ENCODE measurements around the gene KRT20. TPM values are rescaled to one million over a fixed set of nuclear protein-coding genes. Genes with fewer than 3 reads are reported as not detected.
A peak's percentile ranks its signal among the peaks of the same experiment; 100 is the strongest.

Gene KRT20
- total RNA-seq, 6 experiments from 2014 or later: not detected

- H3K9me3 ChIP-seq: no peaks in the 10 kb centered on the region
- peak in 3 of 4 donors; percentile 29 to 69 (median 32) for ATAC-seq
- 56% methylated on average over 12 of the region's 12 CpGs for WGBS (ENCODE audit: insufficient coverage, low coverage, low lambda C conversion rate, missing lambda C conversion rate)
- intact Hi-C loops (cut with DNase I): no loop called here
- peaks cover 0 to 23% (median 0%) of the 10 kb centered on the region in 4 donors for H3K4me1 ChIP-seq
- TF ChIP-seq CTCF (IDR thresholded peaks at IDR 0.05) (no peak), POLR2A (IDR thresholded peaks at IDR 0.05) (no peak)
- DNase-seq: peak in 1 of 3 donors; percentile 24
- no peak overlapping the region for H3K4me3 ChIP-seq
- H3K36me3 ChIP-seq: no peaks in the 10 kb centered on the region
- no peak overlapping the region for H3K27ac ChIP-seq
- no peaks in the 10 kb centered on the region for H3K27me3 ChIP-seq
Observed at GRCh38 chr17:40903129-40903847, 18.2 kb upstream of the KRT20 start.

- no peak for DNase-seq
- intact Hi-C loops (cut with DNase I): no loop called here
- Histone ChIP-seq H3K4me3 (no peak overlapping the region), H3K4me1 (peaks cover 0 to 23% (median 0%) of the 10 kb centered on the region in 4 donors), H3K36me3 (no peaks in the 10 kb centered on the region), H3K27ac (peak overlapping the region in 2 of 3 donors; percentile 29 to 49), H3K27me3 (no peaks in the 10 kb centered on the region), H3K9me3 (no peaks in the 10 kb centered on the region)
- no peak for TF ChIP-seq POLR2A (IDR thresholded peaks at IDR 0.05)
- no peak for TF ChIP-seq CTCF (IDR thresholded peaks at IDR 0.05)
- no peak for ATAC-seq
- WGBS (ENCODE audit: insufficient coverage, low coverage, low lambda C conversion rate, missing lambda C conversion rate): 80% methylated on average over 1 of the region's 4 CpGs
Observed at GRCh38 chr17:40902498-40902897, 17.5 kb upstream of the KRT20 start.

- H3K4me1 ChIP-seq: peaks cover 0 to 23% (median 0%) of the 10 kb centered on the region in 4 donors
- intact Hi-C loops (cut with DNase I): no loop called here
- H3K9me3 ChIP-seq: no peaks in the 10 kb centered on the region
- DNase-seq (no peak), ATAC-seq (peak in 3 of 4 donors; percentile 71 to 95 (median 87))
- no peak overlapping the region for H3K4me3 ChIP-seq
- peak overlapping the region in 2 of 3 donors; percentile 29 to 49 for H3K27ac ChIP-seq
- no peak for TF ChIP-seq POLR2A (IDR thresholded peaks at IDR 0.05)
- no peak for TF ChIP-seq CTCF (IDR thresholded peaks at IDR 0.05)
- WGBS (ENCODE audit: insufficient coverage, low coverage, low lambda C conversion rate, missing lambda C conversion rate): 22% methylated on average over 1 of the region's 1 CpG
- no peaks in the 10 kb centered on the region for H3K36me3 ChIP-seq
- no peaks in the 10 kb centered on the region for H3K27me3 ChIP-seq
Observed at GRCh38 chr17:40901981-40902474, 17.0 kb upstream of the KRT20 start.

- DNase-seq (no peak), ATAC-seq (peak in 1 of 4 donors; percentile 10)
- H3K27ac ChIP-seq: no peak overlapping the region
- H3K36me3 ChIP-seq: no peaks in the 10 kb centered on the region
- H3K4me1 ChIP-seq: peaks cover 0 to 23% (median 0%) of the 10 kb centered on the region in 4 donors
- no peaks in the 10 kb centered on the region for H3K9me3 ChIP-seq
- no peak overlapping the region for H3K4me3 ChIP-seq
- H3K27me3 ChIP-seq: no peaks in the 10 kb centered on the region
- WGBS (ENCODE audit: insufficient coverage, low coverage, low lambda C conversion rate, missing lambda C conversion rate): 33% methylated on average over 5 of the region's 5 CpGs
- intact Hi-C loops (cut with DNase I): no loop called here
- TF ChIP-seq CTCF (IDR thresholded peaks at IDR 0.05) (no peak), POLR2A (IDR thresholded peaks at IDR 0.05) (no peak)
Observed at GRCh38 chr17:40900809-40901356, 15.8 kb upstream of the KRT20 start.
